Keratinocyte (primary cell): ENCODE results near the gene KLRF2.

ENCODE experiments used
- EZH2 ChIP-seq: IDR thresholded peaks from one replicate; pipeline ENCODE4 v1.6.1; 2012; ENCODE audit warnings: inconsistent platforms, mild to moderate bottlenecking, low read length, moderate library complexity
- TF ChIP-seq, protein P1 (sequence below), 3 experiments: IDR thresholded peaks in 1 of 3; conservative IDR thresholded peaks in 1 of 3; optimal IDR thresholded peaks in 1 of 3; 2 replicates in 2 of 3; 3 replicates in 1 of 3; pipeline versions ENCODE3 to v1.5.1; 2011; ENCODE audit warnings: low read length in 3 of 3, mild to moderate bottlenecking in 3 of 3, moderate library complexity in 2 of 3, control low read depth in 1 of 3, inconsistent platforms in 1 of 3; ENCODE audit not compliant: insufficient read depth in 2 of 3; ENCODE audit errors: extremely low read depth in 1 of 3

DNA sequence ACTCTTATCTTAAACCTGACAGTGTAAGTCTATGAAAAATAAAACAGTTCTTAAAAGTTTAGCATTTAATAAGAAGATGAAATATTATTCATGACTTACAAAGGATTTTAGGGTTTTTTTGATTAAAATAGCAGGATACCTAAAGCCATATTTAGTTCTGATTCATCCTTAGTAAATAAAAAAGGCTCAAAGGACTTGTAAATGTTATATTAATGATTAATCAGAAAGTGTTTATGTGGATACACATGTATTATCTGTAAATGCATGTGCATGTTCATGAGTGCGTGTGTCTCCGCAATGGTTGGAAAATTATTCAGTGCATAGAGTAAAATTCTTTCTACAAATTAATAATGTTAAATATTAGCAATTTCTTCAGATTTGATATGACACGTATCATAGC is 49.6 kb upstream of the KLRF2 start:
- TF ChIP-seq, protein P1, sequence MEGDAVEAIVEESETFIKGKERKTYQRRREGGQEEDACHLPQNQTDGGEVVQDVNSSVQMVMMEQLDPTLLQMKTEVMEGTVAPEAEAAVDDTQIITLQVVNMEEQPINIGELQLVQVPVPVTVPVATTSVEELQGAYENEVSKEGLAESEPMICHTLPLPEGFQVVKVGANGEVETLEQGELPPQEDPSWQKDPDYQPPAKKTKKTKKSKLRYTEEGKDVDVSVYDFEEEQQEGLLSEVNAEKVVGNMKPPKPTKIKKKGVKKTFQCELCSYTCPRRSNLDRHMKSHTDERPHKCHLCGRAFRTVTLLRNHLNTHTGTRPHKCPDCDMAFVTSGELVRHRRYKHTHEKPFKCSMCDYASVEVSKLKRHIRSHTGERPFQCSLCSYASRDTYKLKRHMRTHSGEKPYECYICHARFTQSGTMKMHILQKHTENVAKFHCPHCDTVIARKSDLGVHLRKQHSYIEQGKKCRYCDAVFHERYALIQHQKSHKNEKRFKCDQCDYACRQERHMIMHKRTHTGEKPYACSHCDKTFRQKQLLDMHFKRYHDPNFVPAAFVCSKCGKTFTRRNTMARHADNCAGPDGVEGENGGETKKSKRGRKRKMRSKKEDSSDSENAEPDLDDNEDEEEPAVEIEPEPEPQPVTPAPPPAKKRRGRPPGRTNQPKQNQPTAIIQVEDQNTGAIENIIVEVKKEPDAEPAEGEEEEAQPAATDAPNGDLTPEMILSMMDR (optimal IDR thresholded peaks at IDR 0.05 in 1 of 3, IDR thresholded peaks at IDR 0.05 in 1 of 3, conservative IDR thresholded peaks at IDR 0.05 in 1 of 3; ENCODE audit: extremely low read depth in 1 of 3, insufficient read depth in 2 of 3, low read length in 3 of 3): no peak
- TF ChIP-seq EZH2: no peak
